ENCODE data around the gene NACA.
"Not testable (repeated sequence)": the region's sequence is repeated elsewhere in the genome, so short reads cannot be mapped to it uniquely, and the experiment has no call there.

Gene NACA

GRCh38 chr12:56724701-56724971 is 463 bp downstream of the NACA start:
- DNase-seq, result peak in 4 of 56 donors; percentile 32 to 60 (median 54)

DNA sequence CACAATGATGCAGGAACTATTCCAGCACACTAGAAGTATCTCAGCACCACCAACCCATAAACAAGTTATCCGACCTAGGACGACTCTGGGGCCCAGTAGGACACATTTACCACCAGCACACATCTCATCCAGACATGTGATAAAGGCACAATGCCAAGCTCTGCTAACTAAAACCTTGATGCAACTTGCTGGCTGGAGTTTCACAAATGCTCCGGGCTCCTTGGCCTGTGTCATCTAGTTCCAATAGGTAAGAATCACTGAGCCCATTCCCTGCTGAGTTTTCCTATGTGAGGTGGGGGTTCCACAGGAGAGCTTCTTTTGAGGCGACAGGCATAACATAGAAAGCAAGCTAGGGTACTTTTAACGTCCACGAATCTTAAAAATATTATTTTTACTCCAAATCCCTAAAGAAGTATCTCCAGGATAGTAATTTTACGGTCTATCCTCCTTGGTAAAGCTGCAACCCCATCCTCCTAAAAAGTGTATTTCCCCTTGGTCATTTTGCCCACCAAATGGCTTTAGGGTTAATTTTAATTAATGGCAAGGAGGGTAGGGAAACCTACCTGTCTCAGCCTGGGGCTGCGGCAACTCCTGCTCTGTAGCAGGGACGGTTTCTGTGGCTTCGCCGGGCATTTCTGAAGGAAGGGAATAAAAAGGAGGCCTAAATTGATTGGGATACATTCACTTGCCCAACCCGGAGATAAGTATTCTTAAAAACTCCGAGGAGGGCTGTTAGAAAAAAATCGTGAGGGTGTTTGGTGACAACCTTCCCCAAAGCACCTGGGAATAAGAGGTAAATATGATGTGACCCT is 1.0 kb downstream of the NACA start:
- DNase-seq, result peak in 14 of 56 donors; percentile 4 to 62 (median 14)

DNA sequence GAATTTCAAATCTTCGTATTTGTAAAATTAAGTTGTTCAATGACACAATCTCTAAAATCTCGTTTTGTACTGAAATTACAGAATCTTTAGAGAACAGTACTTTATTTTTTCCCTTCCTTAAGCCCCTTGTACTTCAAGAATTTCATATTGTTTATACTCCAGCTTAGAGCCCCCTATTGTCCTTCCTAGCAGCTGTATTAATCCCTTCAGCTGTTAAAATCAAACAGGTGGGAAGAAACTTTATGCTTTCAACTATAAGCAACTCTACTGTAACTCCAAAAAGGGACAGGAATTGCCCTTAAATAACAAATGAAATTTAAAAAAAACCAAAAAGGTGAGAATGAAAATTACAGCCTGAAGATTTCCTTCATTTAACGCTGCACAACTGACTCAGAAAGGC is 1.7 kb downstream of the NACA start:
- DNase-seq, result no peak

DNA sequence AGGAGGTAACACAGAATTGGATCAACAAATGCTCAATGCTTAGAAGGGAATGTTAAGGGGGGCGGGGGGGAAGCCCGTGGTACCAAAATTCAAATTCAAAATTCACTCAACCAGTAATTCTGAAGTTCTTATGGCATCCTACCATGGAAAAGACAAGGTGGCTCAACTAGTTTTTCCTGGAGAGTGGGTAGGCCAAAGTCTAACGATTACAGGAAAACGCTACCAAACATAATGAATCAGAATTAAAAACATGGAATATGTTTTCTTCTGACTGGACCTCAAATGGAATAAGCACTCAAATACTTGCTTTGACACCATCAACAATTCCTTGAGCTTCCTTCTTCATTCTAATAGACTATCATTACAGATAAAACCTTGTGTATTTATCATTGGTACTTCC is 2.3 kb downstream of the NACA start:
- no peak for DNase-seq

GRCh38 chr12:56721721-56722120 is 3.4 kb downstream of the NACA start:
- DNase-seq, result no peak

- no peak for DNase-seq
These were observed 3.9 kb downstream of the NACA start for GRCh38 chr12:56721216-56721615.

GRCh38 chr12:56720731-56721151 is 4.4 kb downstream of the NACA start:
- no peak for DNase-seq

- no peak for DNase-seq
These were observed 6.0 kb downstream of the NACA start for GRCh38 chr12:56719056-56719455.

GRCh38 chr12:56718636-56719035 is 6.5 kb downstream of the NACA start:
- DNase-seq, result no peak

GRCh38 chr12:56718149-56718548 is 7.0 kb downstream of the NACA start:
- no peak for DNase-seq

DNA sequence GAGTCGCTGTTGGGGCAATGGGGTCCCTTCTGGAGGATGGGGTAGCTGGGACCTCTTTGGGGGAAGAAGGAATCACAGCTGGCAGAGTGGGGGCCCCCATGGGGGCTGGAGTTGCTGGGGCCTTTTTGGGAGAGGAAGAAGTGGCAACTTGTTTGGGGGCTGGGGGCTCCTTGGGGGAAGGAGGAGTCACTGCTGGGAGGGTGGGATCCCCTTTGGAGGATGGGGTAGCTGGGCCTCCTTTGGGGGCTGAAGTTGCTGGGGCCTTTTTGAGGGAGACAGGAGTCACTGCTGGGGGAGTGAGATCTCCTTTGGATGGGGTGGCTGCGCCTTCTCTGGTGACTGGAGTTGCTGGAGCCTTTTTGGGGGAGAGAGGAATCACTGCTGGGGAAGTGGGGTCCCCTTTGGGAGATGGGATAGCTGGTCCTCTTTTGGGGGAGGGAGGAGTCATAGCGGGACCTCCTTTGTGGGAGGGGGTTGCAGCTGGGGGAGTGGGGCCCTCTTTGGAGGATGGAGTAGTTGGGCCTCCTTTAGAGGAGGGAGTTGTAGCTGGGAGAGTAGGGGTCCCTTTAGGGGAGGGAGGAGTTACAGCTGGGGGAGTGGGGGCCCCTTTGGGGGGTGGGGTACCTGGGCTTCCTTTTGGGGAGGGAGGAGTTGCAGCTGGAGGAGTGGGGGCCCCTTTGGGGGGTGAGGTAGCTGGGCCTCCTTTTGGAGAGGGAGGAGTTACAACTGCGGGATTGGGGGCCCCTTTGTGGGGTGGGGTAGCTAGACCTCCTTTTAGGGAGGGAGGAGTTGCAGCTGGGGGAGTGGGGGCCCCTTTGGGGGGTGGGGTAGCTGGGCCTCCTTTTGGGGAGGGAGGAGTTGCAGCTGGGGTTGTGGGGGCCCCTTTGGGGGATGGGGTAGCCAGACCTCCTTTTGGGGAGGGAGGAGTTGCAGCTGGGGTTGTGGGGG is 7.9 kb downstream of the NACA start:
- no peak for DNase-seq

DNA sequence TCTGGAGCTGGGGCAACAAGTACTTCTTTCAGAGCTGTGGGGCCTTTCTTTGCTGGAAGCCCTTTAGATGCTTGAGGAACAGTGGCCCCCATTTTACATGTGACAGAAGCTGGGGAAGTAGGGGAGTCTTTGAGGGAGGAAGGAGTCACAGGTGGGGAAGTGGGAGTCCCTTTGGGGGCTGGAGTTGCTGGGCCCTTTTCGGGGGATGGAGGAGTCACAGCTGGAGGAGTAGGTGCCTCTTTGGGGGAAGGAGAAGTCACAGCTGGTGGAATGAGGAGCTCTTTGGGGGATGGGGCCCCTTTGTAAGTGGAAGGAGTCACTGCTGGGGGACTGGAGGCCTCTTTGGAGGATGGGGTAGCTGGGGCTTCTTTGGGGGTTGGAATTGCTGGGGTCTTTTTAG is 8.6 kb downstream of the NACA start:
- DNase-seq, result no peak

DNA sequence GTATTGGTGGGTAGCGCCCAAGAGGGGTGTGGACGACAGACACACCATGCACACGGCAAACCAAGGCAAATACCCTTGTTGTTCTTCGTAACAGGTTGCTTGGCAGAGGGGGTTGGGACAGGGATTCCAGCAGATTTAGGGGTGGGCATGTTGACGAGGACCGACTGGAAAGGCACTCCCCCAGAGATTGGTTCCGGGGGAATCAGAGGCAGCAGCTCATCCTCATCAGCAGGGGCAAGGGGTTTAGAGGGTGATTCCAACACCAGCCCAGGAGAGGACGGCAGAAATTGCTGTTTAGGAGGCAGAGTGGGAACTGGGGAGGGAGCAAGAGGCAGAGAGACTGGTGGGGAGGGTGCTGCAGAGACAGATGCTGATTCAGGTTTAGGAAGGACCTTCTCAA is 9.3 kb downstream of the NACA start:
- no peak for DNase-seq

- DNase-seq, result no peak
These were observed 10.6 kb downstream of the NACA start for GRCh38 chr12:56714431-56714929.

- DNase-seq, result no peak
These were observed 11.8 kb downstream of the NACA start for GRCh38 chr12:56713345-56713744.

- DNase-seq, result no peak
These were observed 15.2 kb downstream of the NACA start for GRCh38 chr12:56709759-56710376.

DNA sequence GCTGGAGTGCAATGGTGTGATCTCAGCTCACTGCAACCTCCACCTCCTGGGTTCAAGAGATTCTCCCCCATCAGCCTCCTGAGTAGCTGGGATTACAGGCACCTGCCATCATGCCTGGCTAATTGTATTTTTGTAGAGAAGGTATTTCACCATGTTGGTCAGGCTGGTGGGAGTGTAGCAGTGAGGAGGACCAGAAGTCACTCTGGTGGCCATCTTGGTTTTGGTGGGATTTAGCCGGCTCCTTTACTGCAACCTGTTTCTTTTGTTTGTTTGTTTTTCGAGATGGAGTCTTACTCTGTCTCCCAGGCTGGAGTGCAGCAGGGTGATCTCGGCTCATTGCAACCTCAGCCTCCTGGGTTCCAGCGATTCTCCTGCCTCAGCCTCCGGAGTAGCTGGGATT is 20.6 kb downstream of the NACA start:
- not testable (repeated sequence) for DNase-seq

GRCh38 chr12:56699020-56699661 is 26.0 kb downstream of the NACA start:
- DNase-seq, result no peak

- DNase-seq, result no peak
These were observed 29.6 kb downstream of the NACA start for GRCh38 chr12:56695327-56696101.

- no peak for DNase-seq
These were observed 30.9 kb downstream of the NACA start for GRCh38 chr12:56694161-56694560.

DNA sequence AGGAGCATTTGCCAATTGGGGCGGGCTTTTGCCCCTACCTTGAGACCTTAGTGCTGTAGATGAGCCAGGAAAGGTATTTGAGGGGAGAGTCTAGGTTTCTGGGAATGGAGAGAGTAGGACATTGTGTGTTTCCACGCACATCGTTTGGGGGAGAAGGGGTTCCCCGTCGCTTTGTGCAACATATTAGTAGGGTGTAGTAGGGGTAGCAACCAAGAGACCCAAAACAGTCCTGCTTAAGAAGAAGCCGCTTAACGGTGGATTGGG is 36.3 kb downstream of the NACA start:
- peak in 3 of 56 donors; percentile 35 to 72 (median 43) for DNase-seq

Data from amygdala (tissue), 56 donors.